CD4-positive, alpha-beta T cell treated with Interleukin-6 at 100 ng/mL for 8 hours (primary cell): ENCODE measurements around the gene ZNF534.
"Not testable (repeated sequence)": the region's sequence is repeated elsewhere in the genome, so short reads cannot be mapped to it uniquely, and the experiment has no call there.

Experiments
- DNase-seq: peaks from one replicate; pipeline ENCODE4 v3.0.0-alpha.2; 2020; ENCODE audit warnings: mixed read lengths, low spot score

Gene ZNF534

GRCh38 chr19:52428937-52429336 is at the start of gene ZNF534:
TSS of gene ZNF534 (plus strand) at chr19:52429148. CDS start at chr19:52431475, 2,327 bp downstream.
- no peak for DNase-seq

GRCh38 chr19:52391135-52391534 is 37.8 kb upstream of the ZNF534 start:
- no peak for DNase-seq

GRCh38 chr19:52397310-52398080 is 31.5 kb upstream of the ZNF534 start, which contains the start of gene ZNF528:
TSS of gene ZNF528 (plus strand) at chr19:52397849. CDS start at chr19:52402014, 4,165 bp downstream.
- peak; percentile 92 for DNase-seq

- no peak for DNase-seq
Measured at GRCh38 chr19:52398081-52398441, 30.9 kb upstream of the ZNF534 start.

GRCh38 chr19:52410276-52410675 is 18.7 kb upstream of the ZNF534 start:
- DNase-seq = no peak

- no peak for DNase-seq
Measured at GRCh38 chr19:52415711-52416110, 13.2 kb upstream of the ZNF534 start.

GRCh38 chr19:52442179-52442578 is 13.2 kb downstream of the ZNF534 start:
- no peak for DNase-seq

- no peak for DNase-seq
Measured at GRCh38 chr19:52444506-52444905, 15.6 kb downstream of the ZNF534 start.

GRCh38 chr19:52451241-52451640 is 22.3 kb downstream of the ZNF534 start:
- DNase-seq = no peak

GRCh38 chr19:52453324-52454094 is 24.6 kb downstream of the ZNF534 start, which contains the start of gene ZNF578:
TSS of gene ZNF578 (plus strand) at chr19:52453553. CDS start at chr19:52501846, 48,293 bp downstream.
- DNase-seq = peak; percentile 66

- DNase-seq = no peak
Measured at GRCh38 chr19:52464798-52465470, 36.0 kb downstream of the ZNF534 start.

GRCh38 chr19:52473655-52474350 is 44.9 kb downstream of the ZNF534 start:
- DNase-seq = no peak

- DNase-seq = no peak
Measured at GRCh38 chr19:52474351-52475127, 45.6 kb downstream of the ZNF534 start.

- not testable (repeated sequence) for DNase-seq
Measured at GRCh38 chr19:52484111-52484743, 55.3 kb downstream of the ZNF534 start.

- not testable (repeated sequence) for DNase-seq
Measured at GRCh38 chr19:52485064-52485463, 56.1 kb downstream of the ZNF534 start.

GRCh38 chr19:52485561-52486240 is 56.8 kb downstream of the ZNF534 start:
- not testable (repeated sequence) for DNase-seq

GRCh38 chr19:52492201-52492993 is 63.4 kb downstream of the ZNF534 start:
- no peak for DNase-seq

- no peak for DNase-seq
Measured at GRCh38 chr19:52492994-52493470, 64.1 kb downstream of the ZNF534 start.

GRCh38 chr19:52494518-52494917 is 65.6 kb downstream of the ZNF534 start:
- no peak for DNase-seq
